Measurements from ENCODE around the gene GRAMD4.
"Not testable (repeated sequence)": the region's sequence is repeated elsewhere in the genome, so short reads cannot be mapped to it uniquely, and the experiment has no call there.

Gene GRAMD4

GRCh38 chr22:46639843-46640242 is 19.7 kb downstream of the GRAMD4 start:
- DNase-seq, result no peak

DNA sequence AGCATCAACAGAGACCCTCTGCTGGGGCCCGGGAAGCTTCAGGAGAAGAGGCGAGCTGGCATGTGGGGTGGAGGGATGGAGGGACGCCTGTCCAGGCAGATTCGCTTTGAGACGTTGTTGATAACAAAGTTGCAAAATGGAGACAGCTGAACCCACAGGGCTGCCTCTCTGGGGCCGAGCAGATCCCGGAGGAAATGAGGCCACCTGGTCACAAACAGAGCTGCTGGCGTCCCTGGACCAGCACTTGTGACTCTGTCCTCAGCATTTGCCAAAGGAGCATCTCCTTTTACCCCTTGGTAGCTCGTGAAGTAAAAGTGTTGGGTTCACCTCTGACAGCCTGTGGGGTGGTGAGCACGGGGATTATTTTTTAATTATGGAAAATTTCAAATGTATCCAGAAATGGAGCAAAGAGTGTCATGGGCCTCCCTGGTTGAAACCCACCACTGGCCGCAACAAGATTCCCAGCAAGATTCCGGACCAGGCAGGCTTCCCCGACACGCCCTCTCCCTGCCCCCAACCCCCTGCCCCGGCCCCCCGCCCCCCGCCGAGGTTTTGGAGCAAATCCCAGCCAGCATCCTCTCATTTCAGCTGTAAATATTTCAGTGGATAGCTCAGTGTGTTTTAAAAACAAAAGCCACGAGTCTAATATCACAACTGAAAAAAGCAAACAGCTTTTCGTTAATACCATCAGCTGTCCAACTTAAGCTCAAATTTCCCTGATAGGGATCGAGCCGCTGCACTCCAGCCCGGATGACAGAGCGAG is 20.3 kb downstream of the GRAMD4 start:
- no peak for DNase-seq

GRCh38 chr22:46641811-46642266 is 21.7 kb downstream of the GRAMD4 start:
- no peak for DNase-seq

DNA sequence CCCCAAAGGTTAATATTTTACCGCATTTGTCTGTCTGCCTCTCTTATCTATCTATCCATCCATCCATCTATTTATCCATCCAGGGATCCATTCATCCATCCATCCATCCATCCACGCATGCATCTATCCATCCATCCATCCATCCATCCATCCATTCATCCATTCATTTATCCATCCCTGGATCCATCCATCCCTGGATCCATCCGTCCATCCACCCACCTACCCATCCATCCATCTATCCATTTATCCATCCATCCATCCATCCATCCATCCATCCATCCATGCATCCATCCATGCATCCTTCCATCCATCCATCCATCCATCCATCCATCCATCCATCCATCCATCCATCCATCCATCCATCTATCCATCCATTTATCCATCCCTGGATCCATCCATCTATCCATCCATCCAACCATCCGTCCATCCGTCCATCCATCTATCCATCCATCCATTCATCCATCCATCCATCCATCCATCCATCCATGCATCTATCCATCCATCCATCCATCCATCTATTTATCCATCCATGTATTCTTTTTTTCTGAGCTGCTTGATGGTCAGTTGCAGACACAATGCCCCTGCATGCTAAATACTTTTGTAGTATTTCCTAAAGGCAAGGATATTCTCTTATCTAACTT is 22.8 kb downstream of the GRAMD4 start:
- not testable (repeated sequence) for DNase-seq

GRCh38 chr22:46646531-46647215 is 26.5 kb downstream of the GRAMD4 start:
- DNase-seq, result no peak

DNA sequence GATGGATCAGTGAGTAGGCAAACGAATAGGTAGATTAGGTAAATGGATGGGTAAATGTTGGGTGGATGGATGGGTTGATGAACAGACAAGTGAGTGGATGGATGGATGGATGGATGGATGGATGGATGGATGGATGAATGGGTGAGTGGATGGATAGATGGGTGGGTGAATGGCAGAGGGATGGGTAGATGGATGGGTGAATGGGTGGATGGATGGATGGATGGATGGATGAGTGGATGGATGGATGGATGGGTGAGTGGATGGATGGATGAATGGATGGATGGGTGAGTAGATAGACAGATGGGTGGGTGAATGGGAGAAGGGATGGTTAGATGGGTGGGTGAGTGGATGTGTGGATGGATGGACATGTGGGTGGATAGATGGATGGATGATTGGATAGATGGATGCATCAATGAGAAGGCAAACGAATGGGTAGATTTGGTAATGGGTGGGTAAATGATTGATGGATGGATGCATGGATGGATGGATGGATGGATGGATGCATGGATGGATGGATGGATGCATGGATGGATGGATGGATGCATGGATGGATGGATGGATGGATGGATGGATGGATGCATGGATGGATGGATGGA is 28.1 kb downstream of the GRAMD4 start:
- not testable (repeated sequence) for DNase-seq

GRCh38 chr22:46649141-46650077 is 29.2 kb downstream of the GRAMD4 start:
- DNase-seq, result no peak

GRCh38 chr22:46650078-46650810 is 30.1 kb downstream of the GRAMD4 start:
- no peak for DNase-seq

DNA sequence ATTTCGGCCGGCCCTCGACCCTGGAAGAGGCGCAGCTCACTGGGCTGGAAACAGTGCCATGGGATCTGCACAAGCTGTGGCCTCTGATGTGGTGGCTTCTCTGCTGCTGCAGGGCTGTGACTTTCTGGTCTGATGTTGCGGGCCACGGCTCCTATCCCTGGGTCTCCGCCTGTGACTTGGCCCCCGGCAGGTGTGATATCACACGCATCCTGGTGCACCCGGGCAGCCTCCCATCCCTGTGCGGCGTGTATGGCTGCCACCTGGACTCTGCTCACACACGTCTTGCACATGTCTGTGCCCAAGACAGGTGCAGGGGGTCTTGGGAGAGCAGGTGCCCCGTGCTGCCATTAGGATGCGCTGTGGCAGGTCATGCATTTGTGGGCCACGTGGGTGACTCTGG is 31.1 kb downstream of the GRAMD4 start:
- DNase-seq, result no peak

DNA sequence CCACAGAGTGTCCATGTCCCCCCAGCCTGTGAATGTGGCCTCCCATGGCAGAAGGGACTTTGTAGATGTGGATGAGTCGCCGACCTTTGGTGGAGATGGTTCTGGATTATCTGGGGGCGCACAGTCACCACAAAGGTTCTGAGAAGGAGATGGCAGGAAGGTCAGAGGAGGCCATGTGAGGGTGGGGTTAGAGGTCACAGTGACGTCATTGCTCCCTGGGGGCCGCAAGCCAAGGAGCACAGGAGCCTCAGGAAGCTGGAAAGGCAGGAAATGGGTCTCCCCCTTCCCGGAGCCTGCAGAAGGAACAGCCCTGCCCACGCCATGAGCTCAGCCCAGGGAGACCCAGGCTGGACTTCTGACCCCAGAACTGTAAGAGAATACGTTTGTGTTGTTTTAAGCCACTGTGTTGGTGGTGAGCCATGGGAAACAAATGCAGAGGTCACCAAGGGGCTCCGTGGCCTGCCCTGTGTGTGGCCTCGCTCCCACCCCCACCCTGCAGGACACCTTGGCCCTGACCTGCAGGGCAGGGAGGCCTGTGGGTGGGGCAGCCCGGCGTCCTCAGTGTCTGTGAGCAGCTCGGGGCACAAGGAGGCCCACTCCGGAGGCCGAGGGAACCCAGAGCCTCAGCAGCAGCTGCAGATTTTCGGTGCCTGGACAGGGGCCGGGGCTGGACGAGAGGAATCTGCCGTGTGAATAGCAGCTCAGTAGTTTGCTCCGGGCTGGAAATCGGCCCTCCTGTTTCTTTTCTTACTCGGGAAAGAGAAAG is 32.1 kb downstream of the GRAMD4 start:
- DNase-seq, result no peak

- no peak for DNase-seq
These were observed 32.7 kb downstream of the GRAMD4 start for GRCh38 chr22:46652847-46653331.

DNA sequence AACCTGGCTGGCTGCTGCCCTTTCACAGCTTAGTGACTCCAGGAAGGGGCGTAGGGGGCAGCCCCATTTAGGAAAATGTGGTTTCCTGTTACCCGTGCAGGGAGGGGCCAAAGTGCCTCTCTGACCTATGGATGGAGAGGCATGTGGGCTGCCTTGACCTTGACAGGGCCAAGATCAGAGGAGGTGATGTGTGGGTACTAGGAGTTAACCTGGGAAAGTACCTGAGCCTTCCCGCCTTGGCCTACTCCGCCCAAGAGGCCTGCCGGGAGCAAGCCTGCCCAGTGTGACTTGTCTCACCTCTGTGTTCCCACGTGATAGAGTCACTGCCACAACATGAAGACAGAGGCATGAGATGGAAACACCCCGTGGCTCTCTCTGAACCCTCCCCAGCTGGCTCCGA is 33.4 kb downstream of the GRAMD4 start:
- no peak for DNase-seq

DNA sequence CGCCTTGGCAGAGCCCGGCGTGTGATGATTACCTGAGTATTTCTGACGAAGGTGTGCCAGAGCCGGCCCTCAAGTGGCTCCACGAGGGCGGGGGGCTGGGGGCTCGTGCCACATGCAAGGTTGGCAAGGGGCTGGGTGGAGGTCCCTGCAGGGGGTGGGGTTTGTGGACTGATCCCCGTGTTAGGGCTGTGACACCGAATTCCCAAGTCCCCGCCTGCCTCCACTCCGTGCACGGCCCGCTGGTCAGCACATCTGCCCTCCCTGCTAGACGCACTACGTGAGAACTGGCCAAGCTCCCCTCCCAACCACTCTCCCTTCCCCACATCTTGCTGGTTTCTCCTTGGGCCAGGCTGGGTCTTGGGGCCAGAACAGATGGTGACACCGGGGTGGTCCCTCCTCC is 34.2 kb downstream of the GRAMD4 start:
- DNase-seq, result no peak

- DNase-seq, result no peak
These were observed 34.9 kb downstream of the GRAMD4 start for GRCh38 chr22:46654927-46655595.

GRCh38 chr22:46655861-46656608 is 35.8 kb downstream of the GRAMD4 start:
- DNase-seq, result no peak

DNA sequence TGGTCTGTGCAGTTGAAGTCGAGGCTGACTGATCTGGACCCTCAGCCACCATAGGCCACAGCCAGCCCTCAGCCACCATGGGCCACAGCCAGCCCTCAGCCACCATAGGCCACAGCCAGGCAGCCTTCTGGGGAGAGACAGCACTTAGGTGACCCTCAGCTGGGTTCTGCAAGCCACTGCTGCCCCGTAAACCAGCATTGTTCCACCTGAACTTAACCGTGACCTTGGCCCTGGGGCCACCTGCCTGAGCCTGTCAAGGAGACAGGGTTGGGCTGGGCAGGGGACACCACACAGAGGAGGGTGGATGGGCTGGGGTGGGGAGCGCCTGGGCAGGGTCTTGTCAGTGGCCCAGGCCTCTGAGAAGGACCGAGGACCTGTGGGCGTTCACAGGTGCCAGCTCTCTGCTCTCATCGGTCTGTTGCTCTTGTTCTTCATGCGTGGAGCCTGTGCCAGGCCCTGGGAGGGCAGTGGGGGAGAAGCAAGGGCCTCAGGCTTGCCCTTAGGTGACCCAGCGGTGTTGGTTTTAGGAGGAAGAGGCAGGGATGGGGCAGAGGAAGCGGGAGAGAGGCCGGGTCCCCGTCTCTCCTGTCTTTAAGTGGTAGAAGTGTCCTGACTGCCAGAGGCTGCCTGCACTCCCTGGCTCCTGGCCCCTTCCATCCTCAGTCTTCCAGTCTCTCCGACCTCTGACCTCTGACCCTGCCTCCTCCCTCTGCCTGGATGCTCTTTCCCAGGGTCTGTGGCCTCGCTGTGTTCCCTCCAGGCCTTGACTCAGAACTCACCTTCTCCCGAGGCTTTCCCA is 36.9 kb downstream of the GRAMD4 start:
- no peak for DNase-seq

DNA sequence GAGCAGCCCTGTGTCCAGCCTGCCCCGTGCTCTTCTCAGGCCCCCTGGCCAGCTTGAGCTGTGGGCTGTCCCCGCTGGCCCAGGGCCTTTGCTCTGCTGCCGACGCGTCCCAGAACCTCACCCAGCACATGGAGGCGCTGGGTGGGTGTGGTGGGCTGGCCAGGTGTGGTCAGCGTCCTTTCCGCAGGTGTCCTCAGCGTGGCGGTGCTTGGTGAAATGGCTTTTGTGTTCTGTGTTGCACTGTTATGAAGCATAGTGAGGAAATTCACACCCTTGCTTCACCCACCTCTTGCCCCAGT is 37.4 kb downstream of the GRAMD4 start:
- no peak for DNase-seq

Measured in activated CD4-positive, alpha-beta T cell treated with anti-CD3 and anti-CD28 coated beads, Interleukin-2, amount 50 U/mL, for 4 hours (primary cell).